B cell (primary cell): ENCODE data around the gene DGUOK. TPM values are rescaled to one million over a fixed set of nuclear protein-coding genes. Genes with fewer than 3 reads are reported as not detected.

Source experiments
- ATAC-seq: fragments of 200-7000 bp; cut with Tn5 transposase; one replicate; pipeline ENCODE4 v1.10.0; 2021; ENCODE audit warnings: low read depth, mild to moderate bottlenecking, moderate number of reproducible peaks, moderate library complexity
- CTCF ChIA-PET: fragments of 350-600 bp; sonication (Branson Sonifier 250); formaldehyde crosslinking; loops from one replicate; lab custom pipeline; 2021; ENCODE audit warnings: antibody characterized with exemption, inconsistent platforms; lab: Charles Lee
- POLR2A ChIA-PET: fragments of 350-600 bp; sonication (Branson Sonifier 250); formaldehyde crosslinking; loops from one replicate; lab custom pipeline; 2021; ENCODE audit warnings: antibody characterized with exemption; lab: Charles Lee
- DNase-seq: peaks from one replicate; pipeline ENCODE4 v3.0.0; 2013
- H2AFZ ChIP-seq: 2 replicates; pipeline ENCODE4 v1.6.1; 2012; ENCODE audit warnings: mild to moderate bottlenecking, low read depth, low read length; ENCODE audit not compliant: insufficient read depth, poor library complexity, severe bottlenecking
- H3K27ac ChIP-seq, 2 donors: 1 replicate in 1 of 2; 2 replicates in 1 of 2; pipeline ENCODE4 v1.5.1; 2012 to 2013; ENCODE audit warnings: low read length in 2 of 2, mild to moderate bottlenecking in 2 of 2, moderate library complexity in 1 of 2
- H3K27me3 ChIP-seq, 4 experiments: fragments of 200-600 bp in 1 of 4; sonication (generic) in 1 of 4; replicated peaks in 1 of 4; 1 replicate in 2 of 4; 2 replicates in 2 of 4; pipeline versions ENCODE4 v1.6.1 to v1.7.0; 2013 to 2016; ENCODE audit warnings: low read length in 3 of 4, mild to moderate bottlenecking in 2 of 4, mixed read lengths in 1 of 4, moderate library complexity in 1 of 4; ENCODE audit not compliant: insufficient read depth in 4 of 4, control insufficient read depth in 3 of 4; ENCODE audit errors: control extremely low read depth in 1 of 4
- H3K36me3 ChIP-seq, 2 experiments: replicated peaks in 1 of 2; 1 replicate in 1 of 2; 2 replicates in 1 of 2; pipeline versions ENCODE4 v1.6.1 to v1.7.1; 2013; ENCODE audit warnings: low read length in 1 of 2; ENCODE audit not compliant: insufficient read depth in 2 of 2, control insufficient read depth in 1 of 2; ENCODE audit errors: control extremely low read depth in 1 of 2, extremely low read depth in 1 of 2
- H3K4me1 ChIP-seq, 2 donors: fragments of 200-600 bp in 1 of 2; sonication (generic) in 1 of 2; 1 replicate in 1 of 2; 2 replicates in 1 of 2; pipeline versions ENCODE4 v1.5.1 to v1.6.1; 2013 to 2017; ENCODE audit warnings: low read length in 2 of 2; ENCODE audit not compliant: control insufficient read depth in 2 of 2, insufficient read depth in 2 of 2
- H3K4me2 ChIP-seq: replicated peaks from 2 replicates; pipeline ENCODE3; 2012; ENCODE audit warnings: mild to moderate bottlenecking, low read depth, low read length; ENCODE audit not compliant: poor library complexity, severe bottlenecking
- H3K4me3 ChIP-seq, 5 experiments: fragments of 200-600 bp in 1 of 5; sonication (generic) in 1 of 5; 1 replicate in 3 of 5; 2 replicates in 2 of 5; pipeline versions ENCODE4 v1.5.1 to v1.7.0; 2011 to 2016; ENCODE audit warnings: low read length in 4 of 5, mild to moderate bottlenecking in 4 of 5, low read depth in 2 of 5, control low read depth in 1 of 5, moderate library complexity in 1 of 5; ENCODE audit not compliant: insufficient read depth in 1 of 5; ENCODE audit errors: control extremely low read depth in 1 of 5, extremely low read depth in 1 of 5
- H3K79me2 ChIP-seq: fragments of 200-600 bp; sonication (generic); one replicate; pipeline ENCODE4 v1.6.0; 2016; ENCODE audit warnings: low read length; ENCODE audit not compliant: control insufficient read depth, insufficient read depth
- H3K9ac ChIP-seq: fragments of 200-600 bp; sonication (generic); 2 replicates; pipeline ENCODE4 v1.6.1; 2017; ENCODE audit warnings: mild to moderate bottlenecking, low read length, moderate library complexity
- H3K9me3 ChIP-seq, 3 donors: one replicate each; pipeline versions ENCODE4 v1.6.1 to v1.7.1; 2013; ENCODE audit warnings: low read length in 2 of 3; ENCODE audit not compliant: control insufficient read depth in 2 of 3, insufficient read depth in 1 of 3; ENCODE audit errors: control extremely low read depth in 1 of 3
- H4K20me1 ChIP-seq: 2 replicates; pipeline ENCODE4 v1.6.0; 2012; ENCODE audit warnings: mild to moderate bottlenecking, low read length; ENCODE audit not compliant: insufficient read depth, control insufficient read depth, poor library complexity, severe bottlenecking
- H3K27ac Mint-ChIP-seq: one replicate; pipeline ENCODE4 v1.8.0; 2021; ENCODE audit warnings: mixed read lengths
- H3K27me3 Mint-ChIP-seq: one replicate; pipeline ENCODE4 v1.8.0; 2021; ENCODE audit warnings: mixed read lengths
- H3K4me1 Mint-ChIP-seq: one replicate; pipeline ENCODE4 v1.8.0; 2021; ENCODE audit warnings: mixed read lengths
- H3K4me3 Mint-ChIP-seq: one replicate; pipeline ENCODE4 v1.8.0; 2021; ENCODE audit warnings: mixed read lengths
- H3K9me3 Mint-ChIP-seq: one replicate; pipeline ENCODE4 v1.8.0; 2022; ENCODE audit warnings: mixed read lengths; ENCODE audit not compliant: insufficient read depth
- EZH2 ChIP-seq: IDR thresholded peaks from 2 replicates; pipeline ENCODE4 v1.6.1; 2012; ENCODE audit warnings: borderline replicate concordance, low read depth, mild to moderate bottlenecking, moderate library complexity, low read length; ENCODE audit not compliant: insufficient read depth, poor library complexity, severe bottlenecking
- WGBS: methylation state at CpG from one replicate; pipeline ENCODE4 v1.1.5; 2013; ENCODE audit warnings: missing lambda C conversion rate; ENCODE audit not compliant: insufficient coverage; 5-methylcytosine and 5-hydroxymethylcytosine counted together
- intact Hi-C: fragments of 100-400 bp; cut with micrococcal nuclease; formaldehyde crosslinking; loops from one replicate; pipeline ENCODE4 v1.10.0; 2022
- polyA plus RNA-seq: library from polyadenylated mRNA; depleted of rRNA; stranded (reverse); fragments of >200 nt; gene quantifications from 2 replicates; pipeline ENCODE4 v1.2.3, GENCODE V29; 2012
- total RNA-seq, 2 donors: library from RNA; stranded (reverse); fragments of 120-200 nt in 1 of 2; gene quantifications; 1 replicate in 1 of 2; 2 replicates in 1 of 2; pipeline versions ENCODE4 v1.2.3 to v1.2.4, GENCODE V29; 2013 to 2022
- TF ChIP-seq, protein P1 (sequence below): fragments of 200-600 bp; IDR thresholded peaks from one replicate; pipeline ENCODE4 v1.8.0; 2022; ENCODE audit warnings: antibody characterized with exemption, mild to moderate bottlenecking

Gene DGUOK
- total and polyA plus RNA-seq, 2 donors (not counting 1 experiment from before 2014, with no cell fraction given) = 61.7 to 81.5 TPM

DNA sequence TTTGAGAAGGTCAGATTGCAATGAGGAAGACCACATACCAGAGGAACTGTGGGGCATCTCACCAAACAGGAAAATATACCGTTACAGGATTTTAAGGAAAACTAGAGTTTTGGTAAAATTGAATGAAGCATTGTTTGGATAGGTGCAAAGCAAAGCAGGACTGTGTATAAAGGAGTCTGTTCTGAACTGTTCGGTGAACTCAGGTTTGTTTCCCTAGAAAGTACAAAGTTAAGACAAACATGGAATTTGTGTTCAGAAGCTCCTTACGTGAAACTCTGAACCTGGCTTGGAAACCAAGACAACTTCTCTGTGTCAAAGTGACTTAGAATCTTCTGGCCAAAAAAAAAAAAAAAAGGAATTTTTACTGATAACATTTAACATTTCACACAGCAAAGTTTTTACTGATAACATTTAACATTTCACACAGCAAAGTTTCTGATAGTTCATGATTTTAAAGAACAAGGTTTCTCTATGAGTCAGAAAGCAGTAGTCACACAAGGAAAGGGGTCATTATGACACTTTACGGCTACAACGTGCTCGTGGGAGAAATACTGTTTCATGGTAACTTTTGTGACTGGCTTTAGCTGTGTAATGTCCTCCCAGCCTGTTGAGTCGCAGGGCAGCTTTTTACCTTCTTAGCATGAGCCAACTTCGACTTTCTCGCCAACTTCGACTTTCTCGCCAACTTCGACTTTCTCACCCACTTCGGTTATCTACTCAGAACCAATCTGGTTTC is 36.9 kb downstream of the DGUOK start:
- Histone ChIP-seq H4K20me1 (no peaks in the 10 kb centered on the region), H3K4me2 (no peak overlapping the region), H3K27ac (no peak overlapping the region), H3K27me3 (no peaks in the 10 kb centered on the region), H2AFZ (no peak overlapping the region), H3K9ac (no peak overlapping the region), H3K4me1 (no peaks in the 10 kb centered on the region), H3K36me3 (peaks cover 0 to 13% of the 10 kb centered on the region in 2 experiments), H3K9me3 (peaks cover 0 to 3% (median 2%) of the 10 kb centered on the region in 3 donors), H3K4me3 (no peak overlapping the region), H3K79me2 (no peaks in the 10 kb centered on the region)
- WGBS = 83% methylated on average over 12 of the region's 13 CpGs
- intact Hi-C loops = no loop called here
- ChIA-PET CTCF (no interaction called here), POLR2A (interaction anchor here (0.5 kb wide), 1 partner anchor 53 kb away, joined by 3 read pairs; no protein-coding TSS in a partner anchor)
- no peak for TF ChIP-seq EZH2
- TF ChIP-seq, protein P1, sequence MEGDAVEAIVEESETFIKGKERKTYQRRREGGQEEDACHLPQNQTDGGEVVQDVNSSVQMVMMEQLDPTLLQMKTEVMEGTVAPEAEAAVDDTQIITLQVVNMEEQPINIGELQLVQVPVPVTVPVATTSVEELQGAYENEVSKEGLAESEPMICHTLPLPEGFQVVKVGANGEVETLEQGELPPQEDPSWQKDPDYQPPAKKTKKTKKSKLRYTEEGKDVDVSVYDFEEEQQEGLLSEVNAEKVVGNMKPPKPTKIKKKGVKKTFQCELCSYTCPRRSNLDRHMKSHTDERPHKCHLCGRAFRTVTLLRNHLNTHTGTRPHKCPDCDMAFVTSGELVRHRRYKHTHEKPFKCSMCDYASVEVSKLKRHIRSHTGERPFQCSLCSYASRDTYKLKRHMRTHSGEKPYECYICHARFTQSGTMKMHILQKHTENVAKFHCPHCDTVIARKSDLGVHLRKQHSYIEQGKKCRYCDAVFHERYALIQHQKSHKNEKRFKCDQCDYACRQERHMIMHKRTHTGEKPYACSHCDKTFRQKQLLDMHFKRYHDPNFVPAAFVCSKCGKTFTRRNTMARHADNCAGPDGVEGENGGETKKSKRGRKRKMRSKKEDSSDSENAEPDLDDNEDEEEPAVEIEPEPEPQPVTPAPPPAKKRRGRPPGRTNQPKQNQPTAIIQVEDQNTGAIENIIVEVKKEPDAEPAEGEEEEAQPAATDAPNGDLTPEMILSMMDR = no peak
- H3K27me3 Mint-ChIP-seq = no peaks in the 10 kb centered on the region
- H3K4me1 Mint-ChIP-seq = peaks cover 1% of the 10 kb centered on the region
- no peak overlapping the region for H3K4me3 Mint-ChIP-seq
- peaks cover 3% of the 10 kb centered on the region for H3K9me3 Mint-ChIP-seq
- no peak overlapping the region for H3K27ac Mint-ChIP-seq
- no peak for DNase-seq
- ATAC-seq = no peak

DNA sequence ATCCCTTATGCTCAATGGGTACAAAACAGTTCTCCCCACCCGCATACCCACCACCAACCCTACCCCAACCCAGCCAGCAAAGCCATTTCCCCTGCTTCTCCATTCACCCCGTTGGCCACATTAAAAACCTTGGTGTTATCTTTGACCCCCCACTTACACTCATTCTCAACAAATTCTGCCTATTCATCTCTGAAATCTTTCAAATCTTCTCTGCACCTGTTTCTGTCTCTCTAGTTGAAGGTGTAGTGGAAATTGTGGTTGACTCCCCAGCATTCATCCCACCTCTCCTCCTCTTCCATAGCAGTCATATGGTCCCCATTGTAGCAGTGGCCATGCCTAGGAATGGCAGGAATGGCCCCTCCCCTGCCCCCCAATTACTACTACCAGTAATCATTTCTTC is 37.5 kb downstream of the DGUOK start:
- Mint-ChIP-seq H3K27ac (no peak overlapping the region), H3K9me3 (peaks cover 3% of the 10 kb centered on the region), H3K27me3 (no peaks in the 10 kb centered on the region), H3K4me3 (no peak overlapping the region), H3K4me1 (peaks cover 3% of the 10 kb centered on the region)
- intact Hi-C loops = no loop called here
- no peaks in the 10 kb centered on the region for H3K79me2 ChIP-seq
- no peak overlapping the region for H3K4me3 ChIP-seq
- CTCF ChIA-PET = no interaction called here
- POLR2A ChIA-PET = no interaction called here
- H3K27ac ChIP-seq = no peak overlapping the region
- H3K36me3 ChIP-seq = peaks cover 0 to 6% of the 10 kb centered on the region in 2 experiments
- H3K4me1 ChIP-seq = no peaks in the 10 kb centered on the region
- 60% methylated on average over 2 of the region's 2 CpGs for WGBS
- ATAC-seq (no peak), DNase-seq (no peak)
- H3K9ac ChIP-seq = no peak overlapping the region
- H3K4me2 ChIP-seq = no peak overlapping the region
- no peak overlapping the region for H2AFZ ChIP-seq
- peaks cover 0 to 3% (median 2%) of the 10 kb centered on the region in 3 donors for H3K9me3 ChIP-seq
- no peaks in the 10 kb centered on the region for H3K27me3 ChIP-seq
- no peaks in the 10 kb centered on the region for H4K20me1 ChIP-seq
- TF ChIP-seq EZH2 = no peak
- TF ChIP-seq, protein P1 = no peak
